Stimulated activated CD8-positive, alpha-beta memory T cell treated with anti-CD3 and anti-CD28 coated beads, Interleukin-7, amount 100 ng/mL, for 48 hours (primary cell): ENCODE measurements around the gene MACF1.
"Not testable (repeated sequence)": the region's sequence is repeated elsewhere in the genome, so short reads cannot be mapped to it uniquely, and the experiment has no call there.

Source experiments
- DNase-seq, 2 donors: peaks; one replicate each; pipeline ENCODE4 v3.0.0-alpha.2; 2020; ENCODE audit warnings: low read depth in 1 of 2; ENCODE audit errors: extremely low read depth in 1 of 2

Gene MACF1

GRCh38 chr1:39485046-39485803 lies 280.7 kb downstream of the MACF1 start:
- DNase-seq: no peak

- DNase-seq: no peak
Measured at GRCh38 chr1:39488012-39488545, 283.6 kb downstream of the MACF1 start.

GRCh38 chr1:39488793-39489566 lies 284.5 kb downstream of the MACF1 start:
- no peak for DNase-seq

GRCh38 chr1:39489567-39490239 lies 285.2 kb downstream of the MACF1 start:
- DNase-seq: no peak

GRCh38 chr1:39490596-39491145 lies 286.2 kb downstream of the MACF1 start:
- no peak for DNase-seq

GRCh38 chr1:39491146-39491921 lies 286.8 kb downstream of the MACF1 start, which contains the start of gene BMP8A:
BMP8A (plus strand) TSS chr1:39491636; CDS start chr1:39491992, 356 bp downstream.
- DNase-seq: peak; percentile 42 to 47

- not testable (repeated sequence) for DNase-seq
Measured at GRCh38 chr1:39492118-39493042, 287.9 kb downstream of the MACF1 start.

DNA sequence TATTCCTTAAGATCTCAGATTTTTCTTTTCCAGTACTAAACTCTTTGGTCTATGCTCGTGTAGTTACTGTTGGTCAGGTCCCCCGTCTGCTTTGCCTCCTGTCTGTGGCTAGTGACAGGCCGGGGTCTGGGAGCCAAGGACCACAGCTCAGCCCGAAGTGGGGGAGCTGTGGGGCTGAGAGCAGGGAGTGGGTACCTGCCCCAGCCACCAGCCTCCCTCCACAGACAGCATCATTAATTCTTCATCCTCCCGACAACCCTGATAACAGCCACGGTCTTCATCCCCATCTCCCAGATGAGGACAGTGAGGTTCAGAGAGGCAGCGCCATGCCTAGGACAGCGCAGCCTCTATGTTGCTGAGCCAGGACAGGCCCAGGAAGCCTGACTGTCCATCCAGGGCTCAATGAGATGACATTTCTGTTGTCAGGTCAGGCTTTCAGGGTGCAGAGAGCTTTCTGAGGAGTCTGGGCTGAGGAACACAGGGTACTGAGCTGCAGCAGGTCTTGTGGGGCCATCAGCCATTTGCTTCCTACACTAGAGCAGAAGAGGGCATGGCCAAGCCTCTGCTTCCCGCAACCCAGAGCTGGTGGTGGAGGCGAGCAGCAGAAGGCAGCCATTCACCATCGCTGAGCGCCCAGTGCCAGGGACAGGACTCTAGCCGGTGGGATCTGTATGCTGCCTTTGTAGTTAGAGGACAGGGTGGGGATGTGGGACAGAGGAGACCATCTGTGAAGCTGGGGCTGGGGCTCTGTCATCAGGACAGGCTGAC lies 288.7 kb downstream of the MACF1 start:
- DNase-seq: not testable (repeated sequence)

- no peak for DNase-seq
Measured at GRCh38 chr1:39494671-39495410, 290.3 kb downstream of the MACF1 start.

DNA sequence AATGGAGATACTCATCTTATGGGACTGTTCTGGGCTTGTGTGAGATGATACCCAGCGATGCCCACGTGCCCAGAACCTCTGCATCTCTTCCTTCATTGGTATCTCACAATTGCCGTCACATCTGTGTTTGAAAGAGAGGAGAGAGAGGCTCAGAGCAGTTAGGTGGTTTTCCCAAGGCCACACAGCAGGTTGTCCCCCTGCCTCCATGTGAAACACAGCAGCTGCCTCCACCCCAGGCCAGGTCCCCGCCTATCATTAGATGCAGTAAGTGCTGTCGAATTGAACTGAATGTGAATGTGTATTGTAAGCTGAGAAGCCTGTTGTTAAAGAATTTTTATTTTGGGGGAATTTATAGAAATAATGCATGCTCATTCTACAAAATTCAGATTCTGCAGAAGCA lies 292.0 kb downstream of the MACF1 start:
- not testable (repeated sequence) for DNase-seq

DNA sequence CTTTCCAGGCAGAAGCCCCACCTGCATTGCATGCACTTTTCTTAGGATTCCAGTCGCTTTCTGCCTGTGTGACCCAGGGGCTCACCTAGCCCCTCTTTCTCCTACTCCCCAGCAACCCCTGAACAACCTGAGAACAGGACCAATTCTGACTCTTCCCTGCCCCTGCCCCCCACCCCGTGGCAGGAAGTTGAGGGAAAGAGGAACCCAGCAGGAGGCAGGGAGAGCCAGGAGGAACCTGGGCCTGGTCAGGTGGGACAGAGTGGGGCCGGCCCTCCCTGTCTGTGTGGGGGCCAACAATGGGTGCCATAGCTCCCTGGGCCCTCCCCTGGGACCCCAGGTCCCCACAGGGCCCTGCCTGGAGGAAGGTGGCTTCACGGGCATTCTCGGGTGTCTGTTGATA lies 293.1 kb downstream of the MACF1 start:
- DNase-seq: no peak

- not testable (repeated sequence) for DNase-seq
Measured at GRCh38 chr1:39498096-39498710, 293.7 kb downstream of the MACF1 start.

DNA sequence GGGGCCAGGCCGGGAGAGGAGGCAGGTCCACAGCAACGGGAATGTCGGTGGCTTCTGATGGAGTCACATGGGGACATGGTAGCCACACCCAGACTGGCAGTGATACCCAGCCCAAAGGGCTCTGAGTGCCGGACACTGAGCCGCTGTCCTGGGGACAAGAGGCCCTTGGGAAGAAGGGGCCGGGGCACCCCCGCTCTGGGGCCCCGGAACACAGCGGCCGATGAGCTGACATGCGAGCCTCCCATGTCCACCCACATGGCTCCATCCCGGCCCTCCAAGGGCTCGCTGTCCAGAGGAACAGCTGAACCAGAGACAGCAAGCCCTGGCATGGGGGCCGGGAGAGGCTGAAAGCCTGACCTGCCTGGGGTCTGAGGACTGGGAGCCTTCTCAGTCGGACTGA lies 294.3 kb downstream of the MACF1 start:
- not testable (repeated sequence) for DNase-seq

DNA sequence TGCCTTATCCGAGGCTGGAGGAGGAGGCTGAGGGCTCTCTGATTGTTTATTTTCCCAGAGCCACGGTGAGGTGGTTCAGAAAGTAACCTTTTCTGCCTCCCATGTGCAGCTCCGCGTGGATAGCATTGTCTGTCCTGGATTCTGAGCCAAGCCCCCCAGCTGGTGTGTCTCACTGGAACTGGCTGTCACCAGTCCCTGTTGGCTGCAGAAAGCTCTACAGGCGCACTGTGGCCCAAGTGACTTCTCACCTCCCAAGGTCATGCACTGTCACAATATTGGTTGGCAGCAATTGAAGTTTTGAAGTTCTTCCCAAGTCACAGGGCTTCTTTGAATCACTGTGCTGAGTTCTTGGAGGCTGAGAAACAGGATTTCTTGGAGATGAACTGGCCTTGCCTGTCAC lies 295.2 kb downstream of the MACF1 start:
- DNase-seq: no peak

- no peak for DNase-seq
Measured at GRCh38 chr1:39500862-39501389, 296.4 kb downstream of the MACF1 start.

DNA sequence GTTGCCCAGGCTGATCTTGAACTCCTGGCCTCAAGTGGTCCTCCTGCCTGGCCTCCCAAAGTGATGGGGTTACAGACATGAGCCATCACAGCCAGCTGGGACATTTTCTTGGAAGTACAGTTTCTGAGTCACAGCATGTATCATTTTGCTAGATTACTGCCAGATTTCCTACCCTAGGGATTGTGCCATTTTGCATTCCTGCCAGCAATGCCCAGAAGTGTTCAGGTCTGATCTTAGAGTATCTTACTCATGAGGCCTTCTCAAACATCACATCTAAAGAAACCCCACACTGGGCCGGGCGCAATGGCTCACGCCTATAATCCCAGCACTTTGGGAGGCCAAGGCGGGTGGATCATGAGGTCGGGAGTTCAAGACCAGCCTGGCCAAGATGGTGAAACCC lies 297.2 kb downstream of the MACF1 start:
- DNase-seq: no peak

DNA sequence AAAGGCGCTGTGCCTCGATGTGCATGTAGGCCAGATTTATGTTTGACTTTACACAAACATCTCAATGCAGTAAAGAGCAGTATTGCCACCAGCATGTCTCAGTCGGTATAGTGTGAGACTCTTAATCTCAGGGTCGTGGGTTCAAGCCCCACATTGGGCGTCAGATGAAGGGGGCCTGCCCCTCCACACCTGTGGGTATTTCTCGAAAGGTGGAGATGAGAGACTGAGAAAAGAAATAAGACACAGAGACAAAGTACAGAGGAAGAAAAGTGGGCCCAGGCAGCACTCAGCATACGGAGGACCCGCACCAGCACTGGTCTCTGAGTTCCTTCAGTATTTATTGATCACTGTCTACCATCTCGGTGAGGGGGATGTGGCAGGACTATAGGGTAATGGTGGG lies 299.9 kb downstream of the MACF1 start:
- DNase-seq: not testable (repeated sequence)
